ENCODE data around the gene CHSY1.
"Not testable (repeated sequence)": the region's sequence is repeated elsewhere in the genome, so short reads cannot be mapped to it uniquely, and the experiment has no call there.

The CHSY1 gene

DNA sequence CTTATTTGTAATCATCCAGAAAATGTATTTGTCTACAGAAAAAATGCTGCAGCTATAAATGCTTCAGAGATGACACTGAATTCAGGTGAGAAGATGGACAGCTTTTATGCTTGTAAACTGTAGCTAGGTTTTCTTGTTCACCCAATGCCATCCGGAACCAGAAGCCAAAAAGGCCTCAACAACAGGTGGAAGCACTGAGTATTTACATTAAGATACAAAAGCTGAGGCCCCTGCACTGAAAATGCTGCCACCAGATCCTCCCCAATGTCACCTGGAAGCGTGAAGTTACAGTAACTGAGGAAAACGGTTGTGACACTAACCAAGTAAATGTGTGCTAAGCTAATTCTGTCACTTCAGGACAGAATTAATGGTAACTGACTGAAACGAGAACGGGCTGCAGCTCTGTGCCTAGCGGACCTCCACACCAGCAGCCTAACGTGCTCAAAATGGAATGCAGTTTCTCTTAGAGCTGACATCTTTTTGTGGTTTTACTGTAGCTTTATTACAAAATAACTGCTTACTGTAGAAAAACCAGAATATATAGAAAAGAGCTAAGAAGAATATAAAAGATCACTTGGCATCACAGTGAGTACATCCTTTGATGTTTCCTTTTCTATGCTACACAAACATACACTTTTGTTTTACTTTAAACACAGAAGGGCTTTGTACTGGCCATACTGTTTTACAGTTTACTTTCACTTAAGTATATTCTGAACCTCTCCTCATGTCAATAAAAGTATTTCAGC is 7.6 kb downstream of the CHSY1 start:
- no peak for DNase-seq (ENCODE audit: low spot score)

GRCh38 chr15:101243420-101243819 is 8.4 kb downstream of the CHSY1 start:
- no peak for DNase-seq (ENCODE audit: low spot score)

DNA sequence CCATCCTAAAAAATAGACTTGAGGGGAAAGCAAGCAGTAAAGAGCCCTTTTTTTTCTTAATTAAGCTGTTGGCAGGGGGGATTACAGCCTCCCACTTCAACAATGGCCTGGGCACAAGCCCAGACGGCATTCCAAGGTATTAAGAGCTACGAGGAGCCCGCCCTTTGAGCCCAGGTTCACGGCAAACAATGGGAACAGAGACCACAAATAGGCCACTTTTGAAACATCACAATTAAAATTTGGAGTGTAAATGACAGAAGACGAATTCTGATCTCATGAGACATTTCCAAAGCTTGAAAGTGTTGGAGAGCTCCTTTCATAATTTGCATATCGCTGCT is 8.9 kb downstream of the CHSY1 start:
- DNase-seq (ENCODE audit: low spot score) = no peak

GRCh38 chr15:101242160-101242998 is 9.5 kb downstream of the CHSY1 start:
- peak; percentile 28 for DNase-seq (ENCODE audit: low spot score)

- no peak for DNase-seq (ENCODE audit: low spot score)
Observed at GRCh38 chr15:101240358-101240757, 11.5 kb downstream of the CHSY1 start.

DNA sequence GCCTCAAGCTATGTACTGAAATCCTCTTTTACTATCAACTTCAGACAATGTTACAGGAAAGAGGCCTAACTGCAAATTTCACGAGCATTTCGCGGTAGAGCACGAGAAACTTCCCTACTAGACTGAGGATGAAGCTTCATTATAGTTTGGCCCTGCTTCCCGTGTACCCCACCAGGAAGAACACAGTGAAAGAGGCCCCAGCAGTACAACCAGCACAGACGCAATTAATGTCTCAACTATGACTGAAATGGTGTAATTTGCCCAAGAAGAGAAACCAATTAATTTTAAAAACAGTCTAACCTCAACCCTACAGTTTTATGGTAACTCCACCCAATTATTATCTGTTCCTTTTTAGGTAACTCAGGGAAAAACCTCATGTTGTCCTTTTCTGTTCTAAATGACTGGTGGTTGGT is 12.1 kb downstream of the CHSY1 start:
- no peak for DNase-seq (ENCODE audit: low spot score)

- DNase-seq (ENCODE audit: low spot score) = no peak
Observed at GRCh38 chr15:101237251-101237650, 14.6 kb downstream of the CHSY1 start.

GRCh38 chr15:101233651-101234280 is 18.1 kb downstream of the CHSY1 start:
- DNase-seq (ENCODE audit: low spot score) = no peak

DNA sequence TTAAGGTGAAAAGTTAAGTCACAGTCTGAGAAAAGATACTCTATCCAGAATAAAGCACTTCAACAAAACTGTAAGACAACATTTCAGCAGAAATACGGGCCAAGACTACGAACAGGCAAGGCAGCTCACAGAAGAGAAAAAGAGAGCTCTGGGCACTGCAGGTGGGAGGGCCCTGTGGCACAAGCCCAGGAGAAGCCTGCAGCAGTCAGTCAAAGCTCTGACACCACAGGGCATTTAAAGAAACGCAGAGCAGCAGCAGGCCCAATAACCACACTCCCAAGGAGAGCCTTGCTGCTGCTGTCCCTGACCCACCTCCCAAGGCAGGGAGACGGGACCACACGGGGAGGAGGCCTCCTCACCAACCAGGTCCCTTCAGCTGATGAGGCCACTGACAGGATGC is 19.2 kb downstream of the CHSY1 start:
- no peak for DNase-seq (ENCODE audit: low spot score)

DNA sequence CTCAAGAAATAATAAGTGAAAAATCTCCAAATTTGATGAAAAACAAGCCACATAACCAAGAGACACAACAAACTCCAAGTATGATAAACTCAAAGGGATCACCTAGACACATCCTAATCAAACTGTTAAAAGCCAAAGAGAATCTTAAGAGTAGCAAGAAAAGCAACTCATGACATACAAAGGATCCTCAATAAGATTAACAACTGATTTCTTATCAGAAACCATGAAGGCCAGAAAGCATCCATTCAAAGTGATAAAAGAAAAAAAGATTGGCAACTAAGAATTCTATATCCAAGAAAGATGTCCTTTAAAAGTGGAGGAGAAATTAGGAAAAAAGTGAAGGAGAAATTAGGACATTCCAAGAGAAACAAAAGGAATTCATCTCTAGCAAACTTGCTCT is 23.5 kb downstream of the CHSY1 start:
- DNase-seq (ENCODE audit: low spot score) = no peak

DNA sequence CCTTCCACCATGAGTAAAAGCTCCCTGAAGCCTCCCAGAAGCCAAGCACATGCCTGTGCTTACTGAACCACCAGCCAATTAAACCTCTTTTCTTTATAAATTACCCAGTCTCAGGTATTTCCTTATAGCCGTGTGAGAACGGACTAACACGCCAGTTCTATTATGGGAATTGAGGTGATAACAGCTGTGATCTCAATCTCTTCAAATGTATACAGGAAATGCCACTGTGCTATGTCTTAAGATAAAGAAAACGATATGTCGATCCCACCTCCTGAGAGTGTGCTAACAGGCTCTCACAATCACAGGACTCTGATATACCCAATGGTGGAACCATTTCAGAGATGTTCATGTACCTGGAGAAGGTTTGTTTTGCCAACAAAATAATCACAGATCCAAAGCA is 26.2 kb downstream of the CHSY1 start:
- no peak for DNase-seq (ENCODE audit: low spot score)

GRCh38 chr15:101221902-101222301 is 29.9 kb downstream of the CHSY1 start:
- DNase-seq (ENCODE audit: low spot score) = no peak

- no peak for DNase-seq (ENCODE audit: low spot score)
Observed at GRCh38 chr15:101220060-101220459, 31.8 kb downstream of the CHSY1 start.

DNA sequence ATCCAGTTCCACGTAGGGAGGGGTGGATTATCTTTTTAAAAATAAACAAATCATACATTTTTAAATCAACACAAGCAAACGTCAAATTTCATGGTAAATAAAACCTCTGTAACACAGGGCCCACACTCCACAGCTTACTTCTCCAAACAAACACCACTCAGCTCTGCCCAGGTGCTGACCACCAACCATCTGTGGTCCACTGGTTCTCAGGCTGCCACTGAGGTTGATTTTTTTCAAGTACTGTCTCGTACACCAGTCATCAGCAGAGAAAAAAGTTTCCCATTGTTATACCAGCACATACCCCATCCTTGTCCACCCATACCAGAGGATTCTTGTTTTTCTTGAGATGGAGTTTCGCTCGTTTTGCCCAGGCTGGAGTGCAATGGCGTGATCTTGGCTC is 32.4 kb downstream of the CHSY1 start:
- no peak for DNase-seq (ENCODE audit: low spot score)

- no peak for DNase-seq (ENCODE audit: low spot score)
Observed at GRCh38 chr15:101217446-101217845, 34.4 kb downstream of the CHSY1 start.

DNA sequence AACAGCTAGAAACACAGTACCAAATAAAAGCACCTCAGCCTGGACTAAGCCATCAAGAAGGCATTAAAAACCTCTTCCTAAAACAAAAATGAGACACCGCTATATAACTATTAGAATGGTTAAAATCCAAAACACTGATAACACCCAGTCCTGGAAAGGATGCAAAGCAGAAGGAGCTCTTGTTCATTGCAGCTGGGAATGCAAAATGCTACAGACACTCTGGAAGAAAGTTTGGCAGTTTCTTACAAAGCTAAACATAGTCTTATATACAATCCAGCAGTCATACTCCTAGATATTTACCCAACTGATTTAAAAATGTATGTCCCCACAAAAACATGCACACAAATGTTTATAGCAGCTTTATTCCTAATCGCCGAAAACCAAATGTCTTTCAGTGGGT is 35.7 kb downstream of the CHSY1 start:
- no peak for DNase-seq (ENCODE audit: low spot score)

DNA sequence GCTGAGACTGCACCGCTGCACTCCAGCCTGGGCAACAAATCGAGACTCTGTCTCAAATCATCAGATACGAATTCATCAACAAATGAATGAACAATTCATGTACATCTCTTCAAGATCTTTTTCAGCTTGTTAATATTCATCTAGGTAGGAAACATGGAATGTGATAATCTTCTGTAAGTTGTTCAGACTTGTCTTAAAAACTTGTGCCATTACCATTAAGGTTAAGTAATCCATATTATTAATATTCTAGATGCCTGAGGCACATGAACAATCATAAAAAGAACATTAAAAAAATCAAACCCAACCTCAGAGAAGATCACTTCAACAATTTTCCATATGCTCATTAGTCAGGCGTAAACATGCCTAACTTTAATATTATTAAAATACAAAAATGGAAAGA is 36.2 kb downstream of the CHSY1 start:
- no peak for DNase-seq (ENCODE audit: low spot score)

- not testable (repeated sequence) for DNase-seq (ENCODE audit: low spot score)
Observed at GRCh38 chr15:101214435-101215097, 37.3 kb downstream of the CHSY1 start.

GRCh38 chr15:101213570-101213969 is 38.3 kb downstream of the CHSY1 start:
- no peak for DNase-seq (ENCODE audit: low spot score)

DNA sequence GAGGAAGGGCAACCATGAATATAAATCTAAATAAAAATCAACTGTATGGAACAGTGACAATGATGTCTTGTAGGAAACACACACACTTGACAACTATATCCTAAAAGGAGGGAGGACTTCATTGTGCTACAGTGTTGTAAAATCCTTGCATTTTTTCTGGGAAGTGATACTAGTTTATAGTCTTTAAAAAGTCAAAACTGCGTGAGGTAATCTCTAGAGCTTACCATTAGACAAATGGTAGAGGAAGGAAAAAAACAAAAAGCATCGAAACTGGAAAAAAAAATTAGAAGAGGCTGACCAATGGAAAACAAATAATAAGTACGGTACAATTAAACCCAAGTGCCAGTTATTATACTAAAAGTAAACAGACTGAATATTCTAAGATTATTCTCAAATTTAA is 38.7 kb downstream of the CHSY1 start:
- no peak for DNase-seq (ENCODE audit: low spot score)

DNA sequence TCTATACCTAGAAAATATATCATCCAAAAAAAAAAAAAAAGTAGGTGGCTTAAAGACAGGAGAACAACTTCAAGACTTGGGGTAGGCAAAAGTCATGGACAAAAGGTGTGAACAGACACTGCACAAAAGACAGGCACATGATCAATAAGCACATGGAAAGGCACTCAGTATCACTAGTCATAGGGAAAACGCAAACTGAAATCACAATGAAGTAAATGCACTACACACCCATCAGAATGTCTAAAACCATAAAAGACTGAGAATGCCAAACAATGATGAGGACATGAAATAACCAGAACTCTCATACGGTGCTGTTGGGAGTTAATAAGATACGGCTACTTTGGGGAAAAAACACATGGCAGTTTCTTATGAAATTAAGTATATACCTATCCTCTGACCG is 40.0 kb downstream of the CHSY1 start:
- DNase-seq (ENCODE audit: low spot score) = no peak

- no peak for DNase-seq (ENCODE audit: low spot score)
Observed at GRCh38 chr15:101210466-101210865, 41.4 kb downstream of the CHSY1 start.

DNA sequence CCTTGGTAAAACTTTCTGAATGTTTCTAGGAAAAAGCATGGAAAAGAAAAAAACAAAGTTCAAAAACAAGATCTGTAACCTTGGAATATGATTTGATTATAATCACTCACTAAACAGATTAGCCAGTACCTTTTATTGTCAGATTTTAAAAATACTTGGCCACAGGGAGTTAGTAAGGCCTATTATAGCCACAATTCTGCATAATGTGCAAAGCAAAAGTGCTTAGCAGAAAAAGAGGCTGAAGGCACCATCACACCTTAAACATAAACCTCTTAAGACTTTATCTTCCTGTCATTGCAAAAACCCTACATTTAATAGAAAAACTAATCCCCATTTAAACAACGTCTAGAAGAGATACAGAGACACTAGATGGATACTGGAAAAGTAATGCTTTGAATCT is 41.8 kb downstream of the CHSY1 start:
- DNase-seq (ENCODE audit: low spot score) = no peak
